Cortex of kidney (tissue), 1 donor: Measurements from ENCODE around the gene DHX32.

ENCODE experiments used
- DNase-seq: peaks from one replicate; lab custom pipeline; 2025; lab: John Stamatoyannopoulos, UW

Gene DHX32

DNA sequence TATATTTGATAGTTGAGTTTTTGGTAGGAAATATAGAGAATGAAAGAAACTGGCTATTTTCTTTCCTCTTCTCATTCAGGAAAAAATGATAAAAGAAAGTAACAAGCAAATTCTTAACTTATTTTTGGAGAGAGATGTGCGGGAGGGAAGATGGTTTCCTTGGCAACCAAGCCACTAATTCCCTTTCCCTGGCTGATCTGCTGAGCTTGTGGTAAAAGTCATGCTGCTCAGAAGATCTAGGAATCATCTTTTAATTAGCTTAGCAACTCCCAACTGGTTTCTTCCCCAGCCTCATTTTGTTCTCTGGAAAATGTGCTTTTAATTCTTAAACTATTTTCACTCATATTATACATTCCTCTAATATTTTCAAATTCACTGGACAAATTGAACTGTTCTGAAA lies 69.8 kb downstream of the DHX32 start:
- DNase-seq, result no peak

DNA sequence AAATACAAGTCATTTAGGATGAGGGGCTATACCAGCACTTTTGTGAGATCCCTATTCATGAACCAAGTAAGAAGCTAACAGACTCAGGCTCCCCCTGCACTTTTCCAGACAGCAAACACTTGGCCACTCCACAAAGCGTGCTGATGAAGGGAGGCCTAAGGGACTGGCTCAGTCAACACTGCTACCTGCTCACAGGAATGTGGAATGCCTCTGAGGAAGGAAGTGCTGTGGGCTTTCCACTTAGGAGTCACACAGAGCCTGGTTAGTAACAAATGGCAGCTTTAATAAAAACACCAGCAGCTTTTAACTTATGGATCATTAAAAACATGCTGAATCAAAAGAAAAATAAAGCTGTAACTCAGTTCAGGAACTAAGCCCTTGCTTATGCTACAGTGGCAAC lies 73.0 kb downstream of the DHX32 start:
- no peak for DNase-seq

DNA sequence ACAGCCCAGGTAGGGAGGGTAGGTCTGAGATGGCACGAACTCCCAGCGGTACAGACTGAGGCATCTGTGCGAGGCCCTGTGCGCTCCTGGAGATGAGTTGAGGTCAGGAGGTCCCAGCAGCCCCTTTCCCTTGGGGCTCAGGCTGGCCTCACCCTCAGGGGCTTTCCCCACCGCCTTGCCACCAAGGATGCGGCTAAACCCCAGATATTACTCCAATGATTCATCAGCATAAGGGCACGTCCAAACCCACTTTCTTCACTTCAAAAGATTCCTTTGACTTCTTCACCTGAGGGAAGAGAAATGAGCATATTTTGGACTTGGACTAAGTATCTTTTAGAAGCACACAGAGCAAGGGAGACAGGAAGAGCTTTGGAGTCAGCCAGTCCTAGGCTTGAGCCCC lies 78.4 kb downstream of the DHX32 start:
- DNase-seq, result no peak

DNA sequence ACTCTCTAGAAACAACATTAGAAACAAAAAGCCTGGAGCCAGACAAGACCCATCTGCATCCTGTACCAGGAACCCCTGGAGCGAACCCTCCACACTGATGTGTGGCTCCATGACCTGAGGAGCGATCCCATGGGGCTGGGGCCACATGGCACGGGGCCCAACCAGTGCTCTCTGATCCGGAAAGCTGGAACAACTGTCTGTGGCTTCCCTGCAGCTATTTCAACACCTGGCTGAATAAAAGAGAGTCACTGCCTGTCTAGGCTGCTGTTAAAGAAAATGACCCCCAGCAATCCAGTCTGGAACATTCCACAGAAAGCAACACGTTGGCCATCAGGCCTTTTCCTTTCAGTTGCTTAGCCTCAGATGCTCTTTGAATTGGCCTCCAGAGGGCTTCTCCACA lies 79.0 kb downstream of the DHX32 start:
- DNase-seq, result no peak

DNA sequence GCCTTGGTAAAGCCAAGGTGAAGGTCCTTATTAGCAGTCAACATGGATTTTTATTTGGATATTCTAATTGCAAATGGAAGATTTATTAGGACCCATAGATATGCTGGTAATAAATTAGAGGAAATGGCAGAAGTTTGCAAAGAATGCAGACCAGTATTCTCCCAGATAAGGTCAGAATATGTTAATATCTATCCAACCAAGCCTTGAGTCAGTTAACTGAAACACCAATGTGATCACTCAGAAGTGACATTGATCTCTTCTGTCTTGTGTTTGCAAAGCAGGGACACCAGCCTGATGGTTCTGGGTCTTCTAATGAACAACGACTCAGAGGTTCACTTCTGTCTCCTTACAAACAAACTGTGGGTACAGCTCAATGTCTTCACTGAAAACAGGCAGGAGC lies 79.5 kb downstream of the DHX32 start:
- DNase-seq, result no peak

DNA sequence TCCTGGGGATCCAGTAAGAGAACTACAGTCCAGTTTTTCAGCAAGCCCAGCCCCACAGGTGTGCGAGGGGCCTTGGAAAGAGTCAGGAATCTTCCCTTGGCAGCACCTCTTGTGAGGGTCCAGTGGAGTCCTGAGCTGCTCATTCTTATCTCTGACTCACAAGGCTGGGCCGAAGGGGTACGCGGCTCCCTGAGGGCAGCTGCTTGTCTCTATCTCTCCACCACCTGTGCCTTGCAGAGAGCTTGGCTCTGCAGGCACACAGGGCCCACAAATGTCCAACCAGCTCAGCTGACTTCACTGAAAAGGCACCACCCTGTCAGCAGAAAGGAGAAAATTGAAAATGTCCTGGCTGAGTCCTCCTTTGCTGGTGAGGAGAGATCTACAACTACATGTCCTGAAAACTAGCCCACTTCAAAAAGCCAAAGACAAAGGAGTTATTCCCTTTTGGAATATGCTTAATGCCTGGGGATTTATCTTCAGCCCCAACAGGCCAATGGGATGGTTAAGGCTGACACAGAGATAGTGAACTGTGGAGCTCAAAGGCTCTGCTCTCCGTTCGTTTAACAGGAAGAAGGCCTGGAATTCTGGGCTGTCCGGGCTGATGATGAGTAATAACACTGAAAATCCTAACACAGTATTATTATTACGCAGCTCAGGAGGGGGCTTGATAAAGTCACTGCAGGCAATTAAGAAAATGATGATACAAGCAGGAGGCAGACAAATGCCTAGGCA lies 81.5 kb downstream of the DHX32 start:
- no peak for DNase-seq

DNA sequence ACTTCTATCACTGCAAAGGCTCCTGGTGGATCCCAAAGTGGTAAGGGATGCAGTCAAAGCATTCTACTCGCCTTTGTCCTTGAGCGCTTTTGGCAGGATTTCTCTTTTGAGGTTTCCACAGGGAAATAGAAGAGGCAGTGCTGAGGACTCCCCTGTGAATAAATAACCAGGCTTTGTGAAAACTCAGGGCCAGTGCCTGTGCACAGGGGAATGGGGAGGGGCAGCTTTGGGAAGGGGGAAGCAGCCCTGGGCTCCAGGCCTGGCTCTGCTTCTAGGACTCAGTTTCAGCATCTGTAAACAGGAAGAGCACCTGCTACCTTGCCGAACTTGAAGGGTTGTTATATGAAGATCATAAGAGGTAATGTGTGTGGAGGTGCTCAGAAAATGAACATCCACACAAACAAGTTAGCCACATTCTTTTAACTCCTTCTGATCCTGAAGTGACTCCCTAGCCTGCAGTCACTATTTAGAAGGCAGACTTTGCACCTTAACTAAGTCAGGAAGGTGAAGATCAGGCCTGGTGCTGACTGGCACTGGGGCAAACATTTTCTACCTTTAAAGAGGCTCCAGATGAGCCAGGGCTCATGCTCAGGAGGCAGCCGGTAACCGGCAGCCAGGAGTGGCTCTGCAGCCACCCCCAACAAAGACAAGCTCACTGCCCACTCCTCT lies 83.0 kb downstream of the DHX32 start:
- DNase-seq, result no peak

DNA sequence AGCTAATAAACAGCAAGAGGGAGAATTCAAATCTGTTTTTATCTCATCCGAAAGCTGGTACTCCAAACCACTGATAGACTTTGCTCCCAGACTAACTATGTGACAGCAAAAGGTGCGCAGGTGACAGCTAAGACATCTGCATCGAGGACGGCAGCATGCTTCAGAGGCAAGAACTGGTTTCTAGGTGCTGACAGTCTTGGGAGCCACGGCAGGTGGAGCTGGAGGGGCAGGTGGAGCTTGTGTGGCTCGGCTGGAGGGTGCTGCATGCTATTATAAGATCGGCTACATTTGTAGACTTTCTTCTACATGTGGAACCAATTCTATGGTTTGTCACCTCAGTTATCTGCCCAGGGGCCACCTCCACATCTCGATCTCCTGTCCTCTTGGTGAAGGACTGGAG lies 83.7 kb downstream of the DHX32 start:
- DNase-seq, result no peak

DNA sequence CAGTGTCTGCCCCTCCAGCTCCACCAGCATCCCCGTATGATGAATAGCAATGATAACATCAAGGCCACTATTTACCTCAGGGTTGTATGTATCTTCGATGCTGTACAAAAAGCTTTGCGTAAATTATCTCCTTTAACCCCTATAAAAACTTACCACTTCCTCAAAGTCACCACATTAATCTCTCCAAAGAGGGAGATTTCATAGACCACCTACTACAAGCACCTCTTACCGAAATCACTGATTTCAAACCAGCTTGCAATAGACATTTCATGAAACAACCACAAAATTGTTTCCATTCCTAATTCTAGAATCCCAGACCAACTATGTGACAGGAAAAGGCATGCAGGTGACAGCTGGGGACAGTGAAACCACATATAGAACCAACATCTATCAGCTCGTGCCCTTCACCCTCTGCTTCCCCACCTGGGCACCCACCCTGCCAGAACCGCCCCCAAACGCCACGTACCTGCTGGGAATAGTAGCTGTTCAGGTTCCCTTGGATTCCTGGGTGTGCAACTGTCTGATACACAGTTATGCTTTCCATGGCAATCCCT lies 85.4 kb downstream of the DHX32 start:
- no peak for DNase-seq

DNA sequence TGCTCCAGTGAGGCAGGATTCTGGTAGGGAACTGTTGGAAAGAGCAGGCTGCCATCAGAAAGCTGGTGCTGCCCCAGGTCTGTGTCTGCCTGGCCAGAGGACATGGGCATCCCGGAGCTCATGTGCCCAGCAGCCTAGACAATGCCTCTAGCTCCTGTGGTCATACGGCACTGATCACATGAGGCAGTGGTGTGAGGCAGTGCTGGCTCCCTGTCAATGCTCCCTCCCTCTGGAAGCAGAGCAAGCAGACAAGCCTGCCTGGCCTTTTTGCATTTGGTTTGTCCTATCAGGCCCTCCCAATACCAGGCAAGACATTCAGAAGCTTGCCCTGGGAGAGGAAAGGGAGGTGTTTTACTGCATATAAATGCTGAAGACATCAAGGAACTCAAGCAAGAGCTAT lies 86.0 kb downstream of the DHX32 start:
- DNase-seq, result no peak

DNA sequence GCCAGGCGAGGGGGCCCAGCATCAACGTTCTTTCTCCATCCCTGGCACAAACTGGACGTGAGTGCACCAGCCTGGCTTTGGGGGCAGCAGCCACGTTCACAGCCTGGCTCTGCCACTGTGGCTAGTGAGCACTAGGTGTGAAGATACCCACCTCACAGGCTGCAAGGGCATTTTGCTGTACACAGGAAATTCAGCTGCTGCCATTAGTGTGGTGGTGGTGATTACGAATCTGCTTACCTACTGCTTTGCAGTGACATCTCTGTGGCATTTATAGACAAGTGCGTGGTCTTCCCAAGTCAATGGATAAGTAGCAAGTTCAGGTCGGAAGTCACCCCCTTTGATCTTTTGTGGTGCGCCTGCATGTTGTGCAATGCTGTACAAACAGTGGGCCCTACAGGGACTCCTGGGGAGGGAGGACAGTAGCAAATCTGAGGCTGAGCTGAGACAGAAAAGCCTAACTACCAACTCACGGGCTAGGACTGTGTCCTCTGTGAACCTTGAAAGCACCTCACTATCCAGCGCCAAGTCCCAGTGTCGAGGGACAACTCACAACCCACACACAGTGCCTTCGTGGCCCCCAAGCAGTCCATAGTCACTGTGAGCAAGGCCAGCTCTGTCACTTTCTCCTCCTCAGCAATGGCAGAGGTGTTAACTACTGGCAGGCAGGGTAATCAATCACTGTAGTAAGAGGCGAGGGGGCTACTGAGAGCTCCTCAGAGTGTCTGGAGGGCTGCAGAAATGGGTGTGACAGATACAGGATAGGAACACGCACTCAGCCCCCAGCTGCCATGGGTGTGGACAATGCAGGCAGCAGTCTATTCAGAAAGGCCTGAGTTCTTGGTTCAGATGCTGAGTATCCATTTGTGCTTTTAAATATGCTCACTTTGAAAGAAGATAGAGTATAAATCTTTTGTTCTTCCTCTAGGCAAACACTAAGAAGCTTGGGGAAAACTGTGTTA lies 88.5 kb downstream of the DHX32 start:
- no peak for DNase-seq

DNA sequence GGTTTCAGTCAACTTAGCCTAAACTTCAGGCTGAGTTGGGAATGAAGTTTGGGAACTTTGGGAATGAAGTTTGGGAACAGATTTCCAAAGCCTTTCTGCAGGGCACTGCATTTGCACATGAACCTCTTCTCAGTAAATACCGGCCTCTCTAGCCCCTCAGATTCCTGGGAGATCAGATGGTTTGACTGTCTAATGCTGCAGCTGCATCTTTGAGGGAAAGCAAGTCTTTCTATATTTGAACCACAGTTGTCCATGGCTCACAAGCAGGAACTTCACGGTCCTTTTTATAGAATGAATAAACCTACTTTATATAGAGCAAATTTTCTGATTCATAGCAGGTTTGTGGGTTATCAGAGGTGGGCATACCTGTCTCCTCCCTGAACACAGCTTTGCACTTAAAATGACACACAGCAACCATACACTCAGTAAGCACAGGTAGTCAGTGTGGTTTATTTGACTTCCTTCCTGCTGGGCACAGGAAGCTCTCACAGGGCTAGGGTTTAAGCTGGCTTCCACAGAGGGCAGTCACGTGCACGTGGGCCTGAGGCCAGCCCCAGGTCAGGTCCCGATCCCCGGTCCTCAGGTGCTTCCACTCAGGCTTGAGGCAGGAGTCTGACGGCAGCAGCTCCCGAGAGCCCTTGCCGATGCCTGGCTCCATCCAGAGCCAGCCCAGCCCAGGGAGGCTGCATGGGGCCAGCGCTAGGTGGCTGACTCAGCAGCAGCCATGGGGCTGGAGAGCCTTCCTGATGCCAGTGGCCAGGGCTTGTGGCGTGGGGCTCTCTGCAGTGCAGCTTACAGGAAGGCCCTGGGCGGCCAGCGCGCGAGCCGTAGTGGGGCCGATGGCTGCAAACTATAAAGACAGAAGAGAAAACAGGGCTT lies 92.7 kb downstream of the DHX32 start:
- no peak for DNase-seq
